ENCODE measurements around the gene SNX5. TPM values are rescaled to one million over a fixed set of nuclear protein-coding genes. Genes with fewer than 3 reads are reported as not detected.

The SNX5 gene
- total RNA-seq: 10 to 100 TPM; 51.2 to 70.9 TPM
- polyA plus RNA-seq: 10 to 100 TPM; 56.1 to 62.5 TPM
- long read RNA-seq, donor 1, transcript SNX5-201 (13 exons, 2,270 nt): major isoform, 86 of 161 reads
- long read RNA-seq, donor 1, transcript SNX5-202 (14 exons, 2,288 nt): minor isoform, 33 of 161 reads
- long read RNA-seq, donor 1, partial matches to known transcripts: 23 of 161 reads
- long read RNA-seq, donor 1, other reads (novel, unspliced or antisense): 15 of 161 reads
- long read RNA-seq, donor 2, transcript SNX5-201 (13 exons, 2,270 nt): major isoform, 42 of 59 reads
- long read RNA-seq, donor 2, partial matches to known transcripts: 6 of 59 reads
- long read RNA-seq, donor 2, other reads (novel, unspliced or antisense): 6 of 59 reads

DNA sequence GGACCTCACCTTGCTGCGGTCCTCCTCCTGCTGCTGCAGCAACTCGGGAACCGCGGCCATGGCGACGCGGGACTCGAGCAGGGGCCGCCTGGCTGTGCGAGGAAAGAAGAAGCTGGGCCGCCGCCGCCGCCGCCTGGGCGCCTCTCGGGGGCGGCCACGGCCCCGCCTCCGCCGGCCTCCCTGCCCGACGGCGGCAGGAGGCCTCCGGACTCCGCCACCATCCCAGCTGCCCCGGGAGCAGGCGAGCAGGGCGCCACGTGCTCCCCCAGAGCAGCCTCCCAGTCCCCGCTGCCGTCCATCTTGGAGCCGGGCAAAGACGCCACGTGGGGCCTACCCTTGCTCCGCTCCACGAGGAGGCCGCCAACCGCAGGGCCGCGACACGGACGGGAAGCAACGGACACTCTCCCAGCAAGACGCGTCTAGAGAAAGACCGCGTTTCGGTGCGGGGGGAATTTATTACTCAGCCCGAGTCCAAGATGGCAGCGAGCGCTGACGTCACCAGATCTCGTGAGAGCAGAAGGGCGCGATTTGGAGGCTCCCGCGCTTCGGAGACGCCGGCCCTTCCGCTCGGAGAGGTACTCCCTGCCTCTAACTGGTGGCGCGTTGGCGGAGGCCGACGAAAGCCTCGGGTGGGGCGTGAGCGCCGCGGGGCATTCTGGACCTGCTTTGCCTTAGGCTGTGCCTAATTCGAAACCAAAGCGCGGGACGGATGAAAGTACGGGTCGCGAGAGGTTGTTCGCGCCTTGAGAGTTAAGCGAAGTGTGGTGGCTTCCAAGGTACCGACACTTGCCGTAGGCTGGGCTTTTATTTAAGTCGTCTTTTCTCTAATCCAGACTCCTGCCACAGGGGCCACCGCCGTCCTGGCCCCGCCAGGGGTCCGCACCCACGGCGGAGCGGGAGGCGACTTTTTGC lies at the start of gene SNX5, which contains the start of gene MGME1:
TSS of gene SNX5 (minus strand) at position 429 of the 912 bp plus-strand sequence. CDS start at position 60, 369 bp downstream.
TSS of gene MGME1 (plus strand) at position 653 of the 912 bp plus-strand sequence. CDS start 842 bp downstream, outside the sequence.
- 0% methylated on average over 80 to 96 of the region's 96 CpGs for WGBS, 2 donors
- no peaks in the 10 kb centered on the region for H3K27me3 ChIP-seq (ENCODE audit: control insufficient read depth in 1 of 2, insufficient read depth in 2 of 2, low read length in 1 of 2)
- no peaks in the 10 kb centered on the region for H3K36me3 ChIP-seq (ENCODE audit: control insufficient read depth in 1 of 2, insufficient read depth in 2 of 2, low read length in 1 of 2)
- intact Hi-C loops (cut with DNase I): loop anchor here in 1 of 2 donors (5.0 kb wide), 1 partner anchor 286 kb away; the partner anchor contains the start of gene RRBP1
- peak; percentile 100 for DNase-seq
- H3K27ac ChIP-seq (ENCODE audit: low read depth in 1 of 2, low read length in 2 of 2): peak within 1 kb of the TSS; percentile 12 to 87
- ATAC-seq (ENCODE audit: low FRiP score): peak; percentile 99
- H3K9me3 ChIP-seq (ENCODE audit: control insufficient read depth, low read length): no peaks in the 10 kb centered on the region
- peak within 1 kb of the TSS; percentile 64 to 93 for H3K4me3 ChIP-seq (ENCODE audit: low read length in 2 of 2)
- no peaks in the 10 kb centered on the region for H3K4me1 ChIP-seq (ENCODE audit: control insufficient read depth in 1 of 2, insufficient read depth in 2 of 2, low read length in 2 of 2)

- ATAC-seq (ENCODE audit: low FRiP score): no peak
- no peak for DNase-seq
- H3K9me3 ChIP-seq (ENCODE audit: control insufficient read depth, low read length): peaks cover 3% of the 10 kb centered on the region
- H3K4me3 ChIP-seq (ENCODE audit: low read length in 2 of 2): no peak overlapping the region
- no peaks in the 10 kb centered on the region for H3K36me3 ChIP-seq (ENCODE audit: control insufficient read depth in 1 of 2, insufficient read depth in 2 of 2, low read length in 1 of 2)
- 74 to 75% methylated on average over 10 of the region's 10 CpGs for WGBS, 2 donors
- no peak overlapping the region for H3K27ac ChIP-seq (ENCODE audit: low read depth in 1 of 2, low read length in 2 of 2)
- H3K4me1 ChIP-seq (ENCODE audit: control insufficient read depth in 1 of 2, insufficient read depth in 2 of 2, low read length in 2 of 2): no peaks in the 10 kb centered on the region
- no peaks in the 10 kb centered on the region for H3K27me3 ChIP-seq (ENCODE audit: control insufficient read depth in 1 of 2, insufficient read depth in 2 of 2, low read length in 1 of 2)
- intact Hi-C loops (cut with DNase I): no loop called here
Observed at GRCh38 chr20:18018100-18018499, 49.5 kb upstream of the SNX5 start.

GRCh38 chr20:18016772-18017171 lies 48.2 kb upstream of the SNX5 start:
- WGBS, 2 donors: 29 to 44% methylated on average over 3 of the region's 3 CpGs
- no peaks in the 10 kb centered on the region for H3K4me1 ChIP-seq (ENCODE audit: control insufficient read depth in 1 of 2, insufficient read depth in 2 of 2, low read length in 2 of 2)
- H3K9me3 ChIP-seq (ENCODE audit: control insufficient read depth, low read length): peaks cover 3% of the 10 kb centered on the region
- DNase-seq: no peak
- H3K27ac ChIP-seq (ENCODE audit: low read depth in 1 of 2, low read length in 2 of 2): no peak overlapping the region
- H3K4me3 ChIP-seq (ENCODE audit: low read length in 2 of 2): no peak overlapping the region
- H3K27me3 ChIP-seq (ENCODE audit: control insufficient read depth in 1 of 2, insufficient read depth in 2 of 2, low read length in 1 of 2): no peaks in the 10 kb centered on the region
- no peak for ATAC-seq (ENCODE audit: low FRiP score)
- no peaks in the 10 kb centered on the region for H3K36me3 ChIP-seq (ENCODE audit: control insufficient read depth in 1 of 2, insufficient read depth in 2 of 2, low read length in 1 of 2)
- intact Hi-C loops (cut with DNase I): no loop called here

- 85 to 86% methylated on average over 6 of the region's 6 CpGs for WGBS, 2 donors
- Histone ChIP-seq H3K27ac (ENCODE audit: low read depth in 1 of 2, low read length in 2 of 2) (no peak overlapping the region), H3K27me3 (ENCODE audit: control insufficient read depth in 1 of 2, insufficient read depth in 2 of 2, low read length in 1 of 2) (no peaks in the 10 kb centered on the region), H3K4me1 (ENCODE audit: control insufficient read depth in 1 of 2, insufficient read depth in 2 of 2, low read length in 2 of 2) (no peaks in the 10 kb centered on the region), H3K4me3 (ENCODE audit: low read length in 2 of 2) (no peak overlapping the region), H3K9me3 (ENCODE audit: control insufficient read depth, low read length) (no peaks in the 10 kb centered on the region), H3K36me3 (ENCODE audit: control insufficient read depth in 1 of 2, insufficient read depth in 2 of 2, low read length in 1 of 2) (no peaks in the 10 kb centered on the region)
- intact Hi-C loops (cut with DNase I): no loop called here
- DNase-seq (no peak), ATAC-seq (ENCODE audit: low FRiP score) (no peak)
Observed at GRCh38 chr20:18014411-18014810, 45.8 kb upstream of the SNX5 start.

DNA sequence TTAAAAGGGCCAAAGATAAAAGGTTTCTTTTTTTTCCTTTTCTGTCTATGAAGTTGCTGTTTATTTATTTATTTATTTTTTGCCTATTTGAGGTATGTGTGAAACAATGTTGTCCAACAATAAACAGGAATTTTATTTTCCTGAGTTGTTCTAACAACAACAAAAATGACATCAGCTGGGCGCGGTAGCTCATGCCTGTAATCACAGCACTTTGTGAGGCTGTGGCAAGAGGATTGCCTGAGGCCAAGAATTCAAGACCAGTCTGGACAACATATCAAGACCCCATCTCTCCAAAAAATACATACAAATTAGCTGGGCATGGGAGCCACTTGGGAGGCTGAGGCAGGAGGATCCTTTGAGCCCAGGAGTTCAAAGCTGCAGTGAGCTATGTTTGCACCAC lies 44.3 kb upstream of the SNX5 start:
- Histone ChIP-seq H3K4me1 (ENCODE audit: control insufficient read depth in 1 of 2, insufficient read depth in 2 of 2, low read length in 2 of 2) (no peaks in the 10 kb centered on the region), H3K4me3 (ENCODE audit: low read length in 2 of 2) (no peak overlapping the region), H3K27ac (ENCODE audit: low read depth in 1 of 2, low read length in 2 of 2) (no peak overlapping the region), H3K9me3 (ENCODE audit: control insufficient read depth, low read length) (no peaks in the 10 kb centered on the region), H3K36me3 (ENCODE audit: control insufficient read depth in 1 of 2, insufficient read depth in 2 of 2, low read length in 1 of 2) (no peaks in the 10 kb centered on the region), H3K27me3 (ENCODE audit: control insufficient read depth in 1 of 2, insufficient read depth in 2 of 2, low read length in 1 of 2) (no peaks in the 10 kb centered on the region)
- ATAC-seq (ENCODE audit: low FRiP score): no peak
- WGBS, 2 donors: 96 to 100% methylated on average over 2 of the region's 2 CpGs
- no peak for DNase-seq
- intact Hi-C loops (cut with DNase I): no loop called here

DNA sequence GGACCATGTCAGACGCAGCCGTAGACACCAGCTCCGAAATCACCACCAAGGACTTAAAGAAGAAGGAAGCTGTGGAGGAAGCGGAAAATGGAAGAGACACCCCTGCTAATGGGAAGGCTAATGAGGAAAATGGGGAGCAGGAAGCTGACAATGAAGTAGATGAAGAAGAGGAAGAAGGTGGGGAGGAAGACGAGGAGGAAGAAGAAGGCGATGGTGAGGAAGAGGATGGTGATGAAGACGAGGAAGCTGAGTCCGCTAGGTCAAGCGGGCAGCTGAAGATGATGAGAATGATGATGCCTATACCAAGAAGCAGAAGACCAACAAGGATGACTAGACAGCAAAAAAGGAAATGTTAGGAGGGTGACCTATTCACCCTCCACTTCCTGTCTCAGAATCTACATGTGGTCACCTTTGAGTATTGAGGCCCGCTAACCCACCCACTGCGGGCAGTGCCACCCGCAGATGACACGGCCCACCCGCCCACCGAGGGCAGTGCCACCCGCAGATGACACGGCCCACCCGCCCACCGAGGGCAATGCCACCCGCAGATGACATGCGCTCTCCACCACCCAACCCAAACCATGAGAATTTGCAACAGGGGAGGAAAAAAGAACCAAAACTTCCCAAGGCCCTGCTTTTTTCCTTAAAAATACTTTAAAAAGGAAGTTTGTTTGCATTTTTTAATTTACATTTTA lies 43.5 kb upstream of the SNX5 start:
- Histone ChIP-seq H3K36me3 (ENCODE audit: control insufficient read depth in 1 of 2, insufficient read depth in 2 of 2, low read length in 1 of 2) (no peaks in the 10 kb centered on the region), H3K4me1 (ENCODE audit: control insufficient read depth in 1 of 2, insufficient read depth in 2 of 2, low read length in 2 of 2) (no peaks in the 10 kb centered on the region)

GRCh38 chr20:18011482-18011881 lies 42.9 kb upstream of the SNX5 start:
- no peaks in the 10 kb centered on the region for H3K9me3 ChIP-seq (ENCODE audit: control insufficient read depth, low read length)
- 87 to 88% methylated on average over 14 of the region's 14 CpGs for WGBS, 2 donors
- H3K36me3 ChIP-seq (ENCODE audit: control insufficient read depth in 1 of 2, insufficient read depth in 2 of 2, low read length in 1 of 2): no peaks in the 10 kb centered on the region
- H3K4me3 ChIP-seq (ENCODE audit: low read length in 2 of 2): no peak overlapping the region
- no peak overlapping the region for H3K27ac ChIP-seq (ENCODE audit: low read depth in 1 of 2, low read length in 2 of 2)
- intact Hi-C loops (cut with DNase I): no loop called here
- DNase-seq: no peak
- ATAC-seq (ENCODE audit: low FRiP score): no peak
- no peaks in the 10 kb centered on the region for H3K4me1 ChIP-seq (ENCODE audit: control insufficient read depth in 1 of 2, insufficient read depth in 2 of 2, low read length in 2 of 2)
- H3K27me3 ChIP-seq (ENCODE audit: control insufficient read depth in 1 of 2, insufficient read depth in 2 of 2, low read length in 1 of 2): no peaks in the 10 kb centered on the region

More for the DNA sequence above, 43.5 kb upstream of the SNX5 start:
- Histone ChIP-seq H3K9me3 (ENCODE audit: control insufficient read depth, low read length) (no peaks in the 10 kb centered on the region), H3K27me3 (ENCODE audit: control insufficient read depth in 1 of 2, insufficient read depth in 2 of 2, low read length in 1 of 2) (no peaks in the 10 kb centered on the region), H3K27ac (ENCODE audit: low read depth in 1 of 2, low read length in 2 of 2) (no peak overlapping the region), H3K4me3 (ENCODE audit: low read length in 2 of 2) (no peak overlapping the region)
- intact Hi-C loops (cut with DNase I): no loop called here
- no peak for DNase-seq
- no peak for ATAC-seq (ENCODE audit: low FRiP score)
- WGBS, 2 donors: 95 to 96% methylated on average over 21 of the region's 21 CpGs

- H3K4me1 ChIP-seq (ENCODE audit: control insufficient read depth in 1 of 2, insufficient read depth in 2 of 2, low read length in 2 of 2): no peaks in the 10 kb centered on the region
- H3K27ac ChIP-seq (ENCODE audit: low read depth in 1 of 2, low read length in 2 of 2): no peak overlapping the region
- H3K27me3 ChIP-seq (ENCODE audit: control insufficient read depth in 1 of 2, insufficient read depth in 2 of 2, low read length in 1 of 2): no peaks in the 10 kb centered on the region
- DNase-seq: no peak
- WGBS, 2 donors: 90 to 93% methylated on average over 7 of the region's 7 CpGs
- no peaks in the 10 kb centered on the region for H3K9me3 ChIP-seq (ENCODE audit: control insufficient read depth, low read length)
- intact Hi-C loops (cut with DNase I): no loop called here
- H3K36me3 ChIP-seq (ENCODE audit: control insufficient read depth in 1 of 2, insufficient read depth in 2 of 2, low read length in 1 of 2): no peaks in the 10 kb centered on the region
- no peak for ATAC-seq (ENCODE audit: low FRiP score)
- H3K4me3 ChIP-seq (ENCODE audit: low read length in 2 of 2): no peak overlapping the region
Observed at GRCh38 chr20:18009116-18009515, 40.5 kb upstream of the SNX5 start.

Measured in aorta (tissue), 5 donors.